GM18951 (cell line): ENCODE measurements around the gene LCE3B.

Experiments used
- POLR2A ChIP-seq: IDR thresholded peaks from 4 replicates; pipeline ENCODE4 v1.6.1; 2011; ENCODE audit warnings: mild to moderate bottlenecking; ENCODE audit not compliant: insufficient read length, insufficient read depth; ENCODE audit errors: extremely low read depth
- in situ Hi-C: fragments of 300-500 bp; cut with MboI; formaldehyde crosslinking; loops from one replicate; pipeline ENCODE4 v1.12.0; 2022; ENCODE audit warnings: low sequenced_read_pairs, mixed read lengths, inconsistent platforms; ENCODE audit not compliant: unreplicated experiment

The LCE3B gene

DNA sequence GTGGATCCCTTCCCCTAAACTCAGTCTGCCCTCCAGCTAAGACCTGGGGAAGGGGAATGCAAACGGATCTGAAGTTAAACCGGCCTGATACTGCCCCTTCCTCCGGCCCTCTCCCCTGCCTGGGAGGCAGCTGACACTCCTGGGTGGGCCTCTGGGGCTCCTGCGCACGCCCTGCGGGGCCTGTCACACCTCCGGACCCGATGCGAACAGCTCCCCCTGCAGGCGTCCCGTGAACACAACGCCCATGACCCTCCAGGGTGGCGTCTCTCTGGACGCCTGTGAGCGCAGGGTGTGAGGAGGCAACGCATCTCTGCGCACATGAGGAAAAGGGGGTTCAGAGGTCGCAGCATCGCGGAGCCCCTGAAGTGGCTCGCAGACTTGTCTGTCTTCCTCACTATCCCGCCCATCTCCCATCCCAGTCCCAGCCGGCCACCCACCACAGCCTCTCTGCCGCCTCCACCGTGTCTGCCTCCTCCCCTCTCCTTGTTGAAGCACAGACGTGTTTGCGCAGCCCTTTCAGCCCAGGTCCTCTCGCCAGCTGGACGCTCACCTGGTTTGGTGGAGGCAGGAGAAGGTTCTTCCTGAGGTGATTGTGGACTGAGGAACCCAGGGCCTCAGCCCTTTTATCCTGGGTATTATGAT is 9.7 kb downstream of the LCE3B start:
- in situ Hi-C loops = no loop called here
- TF ChIP-seq POLR2A = no peak

DNA sequence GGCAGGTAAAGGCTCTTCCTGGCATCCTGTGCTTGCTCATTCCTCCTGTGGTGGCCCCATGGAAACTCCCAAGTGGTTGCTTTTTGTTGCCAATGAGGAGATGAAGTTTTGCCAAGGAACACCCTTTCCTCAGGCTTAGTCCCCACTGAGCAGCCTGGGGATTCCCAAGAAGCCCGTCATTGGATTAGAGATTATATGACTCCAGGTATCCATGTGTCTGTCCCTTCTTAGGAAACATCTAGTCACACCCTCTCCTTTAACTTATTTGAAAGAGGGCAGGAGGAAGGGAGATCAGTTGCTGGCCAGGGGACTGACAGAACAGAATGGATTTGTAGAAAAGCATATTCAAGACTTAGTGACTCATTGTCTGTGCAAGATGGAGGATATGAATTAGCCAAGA is 13.1 kb downstream of the LCE3B start:
- in situ Hi-C loops = no loop called here
- TF ChIP-seq POLR2A = no peak

DNA sequence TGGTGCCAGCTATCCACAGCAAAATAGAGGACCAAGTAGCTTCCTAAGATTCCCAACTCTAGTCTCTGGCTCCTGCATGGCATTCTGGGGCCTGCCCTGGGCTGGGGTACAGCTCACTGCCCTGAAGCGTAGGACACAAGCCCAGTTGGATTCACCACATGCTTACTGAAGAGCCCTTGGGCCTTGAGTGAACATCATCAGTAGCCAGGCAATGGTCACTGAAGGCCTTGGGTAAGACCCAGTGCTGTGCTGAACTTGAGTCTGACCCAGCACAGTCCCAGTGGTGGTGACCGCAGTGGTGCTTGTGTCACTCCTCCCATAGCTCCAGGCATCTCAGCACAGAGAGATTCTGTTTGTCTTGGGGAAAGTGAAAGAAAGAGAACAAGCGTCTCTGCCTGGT is 17.0 kb downstream of the LCE3B start:
- no peak for TF ChIP-seq POLR2A
- in situ Hi-C loops = no loop called here

DNA sequence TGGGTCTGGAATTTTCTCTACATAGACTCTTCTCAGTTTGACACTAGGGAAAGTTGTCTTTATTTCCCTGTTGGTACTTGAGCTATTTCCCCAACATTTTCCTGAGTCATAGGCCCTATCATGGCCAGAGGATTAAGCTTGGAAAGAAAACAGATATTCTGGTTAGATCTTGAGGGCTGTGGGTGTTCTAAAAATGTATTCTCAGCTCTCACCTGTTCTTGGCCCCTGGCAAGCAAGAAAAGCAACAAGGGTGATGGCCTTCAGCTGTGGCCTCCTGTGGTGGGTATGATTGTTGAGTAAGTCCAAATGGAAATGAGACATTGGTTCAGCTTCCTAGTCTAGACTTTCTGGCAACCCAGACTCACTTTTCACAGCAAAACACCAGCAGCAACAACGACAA is 26.7 kb downstream of the LCE3B start:
- in situ Hi-C loops = no loop called here
- no peak for TF ChIP-seq POLR2A

DNA sequence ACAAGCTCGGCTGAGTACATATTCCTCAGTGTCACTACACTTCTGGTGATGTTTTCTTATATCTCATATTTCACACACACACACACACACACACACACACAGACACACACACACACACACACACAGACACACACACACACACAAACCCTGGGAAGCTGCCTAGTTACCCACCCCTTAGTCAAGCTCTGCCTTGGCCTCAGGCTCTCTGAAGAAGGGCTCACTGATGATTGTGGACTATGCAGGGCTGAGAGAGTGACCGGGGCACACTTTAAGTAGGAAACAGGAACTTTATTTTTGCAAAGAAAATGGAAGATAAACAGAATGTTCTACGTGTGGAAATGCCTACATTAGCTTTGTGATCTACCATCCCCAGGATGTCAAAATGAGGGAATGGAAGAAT is 30.3 kb downstream of the LCE3B start:
- TF ChIP-seq POLR2A = no peak
- in situ Hi-C loops = no loop called here

DNA sequence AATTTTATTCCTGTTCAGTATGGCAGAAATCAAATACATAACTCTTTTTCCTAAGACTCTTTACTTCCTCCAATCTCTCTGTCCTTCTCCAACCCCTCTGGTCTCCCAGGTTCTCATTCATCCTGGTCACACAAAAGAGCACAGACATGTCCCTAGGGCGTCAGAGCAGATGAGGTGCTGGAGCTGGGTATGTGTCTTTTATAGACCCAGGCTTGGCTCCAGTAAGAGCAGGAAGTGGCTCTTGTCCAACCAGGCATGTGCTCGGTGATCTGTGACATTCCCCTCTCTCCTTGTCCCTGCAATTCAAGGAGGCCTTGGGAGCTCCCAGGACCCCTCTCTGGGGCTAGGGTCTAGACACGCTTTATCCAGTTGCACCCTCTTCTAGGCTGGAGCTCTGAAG is 31.5 kb downstream of the LCE3B start:
- TF ChIP-seq POLR2A = no peak
- in situ Hi-C loops = no loop called here

DNA sequence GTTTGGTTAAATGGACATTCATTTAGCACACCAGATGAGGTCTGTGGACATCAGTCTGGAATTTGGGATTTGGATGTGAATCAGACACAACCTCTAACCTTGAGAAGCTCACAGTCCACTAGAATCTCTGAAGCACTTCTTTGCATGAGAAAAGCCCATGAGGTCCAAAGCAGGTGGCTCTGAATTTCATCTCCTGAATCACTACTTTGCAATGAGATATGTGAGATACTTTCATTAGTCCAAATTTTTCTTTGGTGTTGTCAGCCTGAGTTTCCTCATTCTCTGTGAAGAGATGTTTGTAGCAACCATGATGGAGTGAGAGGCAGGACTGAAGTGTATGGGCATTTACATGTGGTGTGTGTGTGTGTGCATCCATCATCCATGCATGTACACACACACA is 33.0 kb downstream of the LCE3B start:
- TF ChIP-seq POLR2A = no peak
- in situ Hi-C loops = no loop called here

DNA sequence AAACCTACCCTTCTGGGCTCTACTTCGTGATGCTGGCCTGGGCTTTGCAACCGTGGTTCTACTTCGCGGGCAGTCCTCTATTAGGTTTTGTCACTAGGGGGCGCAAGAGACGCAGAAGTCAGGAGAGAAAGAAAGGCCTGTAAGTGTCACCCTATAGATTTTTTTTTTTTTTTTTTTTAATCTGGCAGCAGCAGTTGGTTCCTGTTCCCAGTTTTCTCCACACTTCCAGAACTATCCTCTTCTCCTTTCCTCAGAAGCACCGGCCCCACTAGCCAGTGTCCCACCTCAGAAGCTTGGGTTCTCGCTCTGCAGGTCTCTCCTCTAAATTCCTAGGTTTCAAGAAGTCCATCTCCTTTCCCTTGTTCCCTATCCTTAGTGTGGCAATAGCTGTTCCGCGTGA is 40.5 kb downstream of the LCE3B start:
- in situ Hi-C loops = no loop called here
- TF ChIP-seq POLR2A = no peak

DNA sequence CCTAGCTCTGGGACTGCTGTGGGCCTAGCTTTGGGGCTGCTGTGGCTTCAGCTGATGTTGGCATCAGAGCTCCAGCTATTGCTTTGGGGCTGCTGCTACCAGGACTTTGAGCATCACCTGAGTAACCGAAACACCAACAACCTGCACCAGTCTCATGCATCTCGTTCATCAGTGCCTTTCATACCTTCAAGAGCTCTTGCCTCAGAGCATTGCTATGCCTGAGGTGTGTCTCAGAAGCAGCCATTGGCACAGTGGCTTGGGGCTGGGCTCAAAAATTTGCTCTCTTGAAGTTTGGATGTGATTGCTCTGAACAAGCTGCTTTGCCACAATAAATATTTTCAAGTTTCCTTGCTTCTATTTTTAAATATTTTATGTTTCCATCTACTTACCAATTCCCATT is 42.8 kb downstream of the LCE3B start:
- no peak for TF ChIP-seq POLR2A
- in situ Hi-C loops = no loop called here

DNA sequence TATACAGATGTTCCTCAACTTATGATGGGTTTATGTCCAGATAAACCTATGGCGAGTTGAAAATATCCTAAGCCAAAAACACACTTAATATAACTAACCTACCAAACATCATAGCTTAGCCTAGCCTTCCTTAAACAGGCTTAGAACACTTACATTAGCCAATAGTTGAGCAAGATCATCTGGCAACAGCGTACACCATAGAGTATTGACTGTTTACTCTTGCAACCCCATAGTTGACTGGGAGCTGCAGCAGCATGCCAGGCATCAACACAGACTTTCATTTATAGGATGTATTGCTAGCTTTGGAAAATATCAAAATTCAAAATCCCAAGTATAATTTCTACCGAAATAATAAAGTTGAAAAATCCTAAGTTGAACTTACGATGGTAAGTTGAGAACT is 44.1 kb downstream of the LCE3B start:
- TF ChIP-seq POLR2A = no peak
- in situ Hi-C loops = no loop called here

DNA sequence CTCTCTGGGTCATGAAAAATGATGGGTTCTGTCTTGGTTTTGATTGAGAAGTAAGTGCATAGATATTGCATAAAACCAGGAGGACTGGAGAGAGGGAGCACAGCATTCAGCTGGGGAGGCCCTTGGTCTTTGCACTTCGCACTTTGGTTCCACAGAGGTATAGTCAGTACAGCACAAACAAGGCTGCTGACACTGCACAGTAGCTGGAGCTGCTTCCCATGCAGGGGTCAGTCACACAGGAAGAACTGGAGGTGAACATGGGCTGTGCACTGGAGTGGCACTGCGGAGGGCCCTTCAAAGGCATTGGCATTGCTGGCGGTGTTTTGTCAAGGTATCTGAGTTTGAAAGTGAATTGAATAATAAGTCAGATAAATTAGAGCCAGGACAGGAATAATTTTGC is 45.0 kb downstream of the LCE3B start:
- no peak for TF ChIP-seq POLR2A
- in situ Hi-C loops = no loop called here

DNA sequence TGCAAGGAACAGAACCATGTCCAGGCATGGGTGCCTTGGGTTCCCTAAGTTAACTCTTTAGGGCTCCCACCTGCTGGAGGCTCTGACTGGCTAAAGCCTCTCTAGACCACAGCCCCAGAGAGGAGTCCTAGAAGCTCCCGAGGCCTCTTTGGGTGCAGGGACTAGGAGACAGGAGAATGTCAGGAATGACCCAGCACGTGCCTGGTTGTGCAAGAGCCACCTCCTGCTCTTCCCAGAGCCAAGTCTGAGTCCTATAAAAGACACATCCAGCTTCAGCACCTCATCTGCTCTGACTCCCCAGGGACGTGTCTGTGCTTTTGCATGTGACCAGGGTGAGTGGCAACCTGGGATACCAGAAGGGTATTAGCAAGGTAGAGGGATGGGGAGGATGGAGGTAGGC is 49.5 kb downstream of the LCE3B start, which contains the start of gene LCE2D:
Gene LCE2D (plus strand): TSS at position 283 of the 400 bp plus-strand sequence. CDS start 726 bp downstream, outside the sequence.
- in situ Hi-C loops = no loop called here
- TF ChIP-seq POLR2A = no peak
